CD8-positive, alpha-beta memory T cell (primary cell): ENCODE data around the gene FAM163B. TPM values are rescaled to one million over a fixed set of nuclear protein-coding genes. Genes with fewer than 3 reads are reported as not detected.

ENCODE experiments used
- CTCF ChIA-PET: fragments of 350-600 bp; sonication (Branson Sonifier 250); formaldehyde crosslinking; loops from one replicate; lab custom pipeline; 2021; ENCODE audit warnings: antibody characterized with exemption; lab: Charles Lee
- POLR2A ChIA-PET: fragments of 350-600 bp; sonication (Branson Sonifier 250); formaldehyde crosslinking; loops from one replicate; lab custom pipeline; 2021; ENCODE audit warnings: antibody characterized with exemption; lab: Charles Lee
- DNase-seq, 5 donors: peaks; one replicate each; pipeline versions ENCODE4 v3.0.0 to v3.0.0-alpha.2; 2020 to 2022; ENCODE audit warnings: mixed read lengths in 1 of 5
- H3K27ac ChIP-seq: one replicate; pipeline ENCODE4 v1.7.0; 2013; ENCODE audit warnings: low read depth, mild to moderate bottlenecking, low read length, moderate library complexity
- H3K27me3 ChIP-seq: 2 replicates; pipeline ENCODE4 v1.7.0; 2013; ENCODE audit warnings: low read length, mild to moderate bottlenecking; ENCODE audit not compliant: insufficient read depth, poor library complexity, severe bottlenecking
- H3K36me3 ChIP-seq: 2 replicates; pipeline ENCODE4 v1.7.0; 2013; ENCODE audit warnings: mild to moderate bottlenecking, low read length, moderate library complexity; ENCODE audit not compliant: insufficient read depth
- H3K4me1 ChIP-seq: 2 replicates; pipeline ENCODE4 v1.7.0; 2013; ENCODE audit warnings: mild to moderate bottlenecking, low read length, moderate library complexity; ENCODE audit not compliant: insufficient read depth
- H3K4me3 ChIP-seq: 2 replicates; pipeline ENCODE4 v1.7.0; 2013; ENCODE audit warnings: mild to moderate bottlenecking, low read length
- H3K9me3 ChIP-seq: 2 replicates; pipeline ENCODE4 v1.7.0; 2013; ENCODE audit warnings: mild to moderate bottlenecking, low read length
- H3K27ac Mint-ChIP-seq, 8 donors: one replicate each; pipeline ENCODE4 v1.8.0; 2020 to 2021; ENCODE audit warnings: mixed read lengths in 8 of 8, mild to moderate bottlenecking in 6 of 8, inconsistent platforms in 3 of 8, moderate library complexity in 3 of 8
- H3K27me3 Mint-ChIP-seq, 2 donors: one replicate each; pipeline ENCODE4 v1.8.0; 2020 to 2021; ENCODE audit warnings: mixed read lengths in 2 of 2, mild to moderate bottlenecking in 1 of 2, moderate library complexity in 1 of 2
- H3K36me3 Mint-ChIP-seq, 3 donors: one replicate each; pipeline ENCODE4 v1.8.0; 2020 to 2021; ENCODE audit warnings: mixed read lengths in 3 of 3, inconsistent platforms in 1 of 3, mild to moderate bottlenecking in 1 of 3
- H3K4me1 Mint-ChIP-seq, 3 donors: one replicate each; pipeline ENCODE4 v1.8.0; 2020 to 2021; ENCODE audit warnings: mixed read lengths in 3 of 3, inconsistent platforms in 1 of 3, mild to moderate bottlenecking in 1 of 3
- H3K4me3 Mint-ChIP-seq, 7 donors: one replicate each; pipeline ENCODE4 v1.8.0; 2020 to 2021; ENCODE audit warnings: mixed read lengths in 7 of 7, mild to moderate bottlenecking in 6 of 7, moderate library complexity in 4 of 7, inconsistent platforms in 2 of 7
- H3K9me3 Mint-ChIP-seq, 5 donors: one replicate each; pipeline ENCODE4 v1.8.0; 2020 to 2022; ENCODE audit warnings: mixed read lengths in 5 of 5, mild to moderate bottlenecking in 3 of 5, moderate library complexity in 2 of 5, inconsistent platforms in 1 of 5
- polyA plus RNA-seq: library from polyadenylated mRNA; unstranded; fragments of 300-500 nt; fragmentation: Illumina TruSeq; gene quantifications from one replicate; pipeline ENCODE4 v1.2.3, GENCODE V29; 2021
- total RNA-seq, 2 experiments: library from RNA; stranded (reverse); gene quantifications; one replicate each; pipeline ENCODE4 v1.2.3, GENCODE V29; 2021

FAM163B gene
- total and polyA plus RNA-seq, 3 experiments from 2014 or later: not detected

DNA sequence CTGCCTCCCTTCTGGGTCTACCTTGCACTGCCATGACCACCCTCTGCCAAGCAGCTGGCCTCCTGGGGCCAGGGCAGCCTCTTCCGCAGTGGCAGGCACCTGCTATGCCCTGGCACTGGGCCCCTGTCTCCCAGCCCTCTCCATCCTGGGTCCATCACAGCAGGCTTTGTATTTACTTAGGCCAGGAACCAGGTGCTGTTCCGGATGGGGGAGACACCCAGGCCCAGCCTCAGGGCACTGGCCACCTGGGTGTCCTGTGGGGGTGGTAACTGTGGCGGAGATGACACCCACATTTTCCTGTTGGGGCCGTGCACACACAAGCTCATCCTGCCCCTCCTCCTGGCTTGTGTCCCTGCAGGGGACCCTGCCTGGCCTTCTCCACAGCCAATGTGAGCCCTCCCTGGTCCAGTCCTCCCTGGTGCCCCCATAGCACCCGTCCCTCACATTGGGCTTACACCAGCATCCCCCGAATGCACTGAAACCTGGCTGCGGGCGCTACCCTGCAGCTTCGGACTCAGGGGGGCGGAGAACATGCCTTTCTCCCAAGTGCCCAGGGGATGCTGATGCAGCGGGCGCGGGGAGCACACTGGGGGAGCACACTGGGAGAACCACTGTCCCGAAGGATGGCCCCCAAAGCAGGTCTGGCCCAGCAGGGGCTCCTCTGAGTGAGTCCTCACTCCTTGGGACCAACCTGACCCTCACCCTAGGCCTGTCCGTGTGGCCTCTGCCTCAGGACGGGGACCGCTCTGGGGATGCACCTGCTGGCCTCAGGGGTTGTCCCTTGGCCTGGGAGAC lies 17.9 kb downstream of the FAM163B start:
- H3K36me3 Mint-ChIP-seq: no peaks in the 10 kb centered on the region
- no peak overlapping the region for H3K27ac Mint-ChIP-seq
- Histone ChIP-seq H3K4me1 (no peaks in the 10 kb centered on the region), H3K27me3 (no peaks in the 10 kb centered on the region), H3K27ac (no peak overlapping the region), H3K9me3 (no peaks in the 10 kb centered on the region), H3K4me3 (no peak overlapping the region), H3K36me3 (no peaks in the 10 kb centered on the region)
- CTCF ChIA-PET: no interaction called here
- POLR2A ChIA-PET: no interaction called here
- H3K27me3 Mint-ChIP-seq: peaks cover 10 to 12% of the 10 kb centered on the region in 2 donors
- no peak overlapping the region for H3K4me3 Mint-ChIP-seq
- H3K9me3 Mint-ChIP-seq: peaks cover 0 to 4% (median 2%) of the 10 kb centered on the region in 5 donors
- no peaks in the 10 kb centered on the region for H3K4me1 Mint-ChIP-seq
- no peak for DNase-seq

DNA sequence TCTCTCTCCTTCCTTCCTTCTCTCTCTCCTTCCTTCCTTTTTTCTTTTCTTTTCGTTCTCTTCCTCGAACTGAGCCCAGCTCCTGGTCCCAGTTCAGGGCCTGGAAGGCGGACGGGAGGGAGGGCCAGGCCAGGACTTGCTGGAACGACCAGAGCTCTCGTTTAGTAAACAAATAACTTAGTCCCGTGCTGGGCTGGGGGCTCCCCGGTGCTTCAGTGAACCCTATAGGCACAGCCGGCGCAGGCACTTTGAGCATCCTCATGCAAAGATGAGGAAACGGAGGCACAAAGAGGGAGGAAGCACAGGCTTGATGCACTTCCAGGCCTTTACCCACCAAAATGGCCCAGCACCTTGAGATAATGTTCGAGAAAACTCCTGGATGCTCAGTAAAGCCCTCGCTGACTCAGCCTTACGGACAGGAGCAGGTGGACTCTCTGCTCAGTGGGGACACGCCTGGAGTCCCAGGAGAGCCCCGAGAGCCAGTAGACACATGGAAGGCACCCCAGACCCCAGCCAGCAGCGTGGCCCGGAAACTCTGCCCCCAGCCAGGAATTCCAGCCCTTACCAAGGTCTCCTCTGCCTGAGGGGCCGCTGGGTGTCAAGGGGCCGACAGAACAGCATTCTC lies 18.8 kb downstream of the FAM163B start:
- Histone ChIP-seq H3K4me1 (peaks cover under 1% of the 10 kb centered on the region), H3K36me3 (no peaks in the 10 kb centered on the region), H3K27me3 (no peaks in the 10 kb centered on the region), H3K4me3 (no peak overlapping the region), H3K9me3 (no peaks in the 10 kb centered on the region), H3K27ac (no peak overlapping the region)
- Mint-ChIP-seq H3K36me3 (no peaks in the 10 kb centered on the region), H3K27ac (no peak overlapping the region), H3K27me3 (peaks cover 5 to 19% of the 10 kb centered on the region in 2 donors), H3K9me3 (no peaks in the 10 kb centered on the region), H3K4me1 (no peaks in the 10 kb centered on the region), H3K4me3 (no peak overlapping the region)
- ChIA-PET POLR2A (no interaction called here), CTCF (interaction anchor here (1.2 kb wide), 1 partner anchor 10 kb away, joined by 4 read pairs; no protein-coding TSS in a partner anchor)
- no peak for DNase-seq

DNA sequence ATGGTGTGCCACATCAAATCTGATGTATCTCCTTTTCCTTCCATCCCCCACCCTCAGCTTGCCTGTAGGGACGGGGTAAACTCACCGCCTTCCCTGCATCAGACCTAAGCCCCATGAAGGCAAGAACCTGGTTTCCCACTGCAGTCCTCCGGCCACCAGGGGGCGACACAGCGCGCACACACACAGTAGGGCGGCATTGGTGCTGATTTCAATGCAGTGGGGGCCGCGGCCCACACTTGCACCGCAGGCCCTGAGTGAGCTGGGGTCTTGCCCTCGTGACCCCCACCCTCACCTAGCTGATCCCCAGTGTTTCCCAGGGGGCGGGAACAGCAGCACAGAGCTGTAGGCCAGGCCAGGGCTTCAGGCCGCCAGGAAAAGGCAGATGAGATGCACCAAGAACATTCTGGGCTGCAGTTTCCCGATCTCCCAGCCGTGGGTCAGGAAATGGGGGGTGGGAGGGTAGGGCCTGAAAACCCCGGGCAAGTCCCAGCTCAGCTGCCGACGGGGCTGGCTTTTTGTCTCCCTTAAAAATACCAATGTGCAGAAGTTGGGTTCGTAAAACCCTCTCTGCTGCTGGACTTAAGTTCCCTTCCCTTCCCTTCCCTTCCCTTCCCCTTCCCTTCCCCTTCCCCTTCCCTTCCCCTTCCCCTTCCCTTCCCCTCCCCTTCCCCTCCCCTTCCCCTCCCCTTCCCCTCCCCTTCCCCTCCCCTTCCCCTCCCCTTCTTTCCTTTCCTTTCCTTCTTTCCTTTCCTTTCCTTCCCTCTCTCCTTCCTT lies 19.5 kb downstream of the FAM163B start:
- DNase-seq: peak in 4 of 5 donors; percentile 14 to 29 (median 18)
- H3K27ac Mint-ChIP-seq: no peak overlapping the region
- H3K9me3 ChIP-seq: no peaks in the 10 kb centered on the region
- peaks cover 1% of the 10 kb centered on the region for H3K27me3 ChIP-seq
- peaks cover 7% of the 10 kb centered on the region for H3K4me1 ChIP-seq
- no peaks in the 10 kb centered on the region for H3K36me3 ChIP-seq
- H3K27ac ChIP-seq: no peak overlapping the region
- no peaks in the 10 kb centered on the region for H3K9me3 Mint-ChIP-seq
- no peak overlapping the region for H3K4me3 Mint-ChIP-seq
- H3K4me3 ChIP-seq: no peak overlapping the region
- ChIA-PET CTCF (interaction anchor here (0.7 to 1.5 kb wide), 3 partner anchors 11 to 193 kb away, joined by 3 to 4 read pairs (median 3); no protein-coding TSS in a partner anchor), POLR2A (no interaction called here)
- H3K27me3 Mint-ChIP-seq: peaks cover 6 to 26% of the 10 kb centered on the region in 2 donors
- H3K4me1 Mint-ChIP-seq: no peaks in the 10 kb centered on the region
- no peaks in the 10 kb centered on the region for H3K36me3 Mint-ChIP-seq

DNA sequence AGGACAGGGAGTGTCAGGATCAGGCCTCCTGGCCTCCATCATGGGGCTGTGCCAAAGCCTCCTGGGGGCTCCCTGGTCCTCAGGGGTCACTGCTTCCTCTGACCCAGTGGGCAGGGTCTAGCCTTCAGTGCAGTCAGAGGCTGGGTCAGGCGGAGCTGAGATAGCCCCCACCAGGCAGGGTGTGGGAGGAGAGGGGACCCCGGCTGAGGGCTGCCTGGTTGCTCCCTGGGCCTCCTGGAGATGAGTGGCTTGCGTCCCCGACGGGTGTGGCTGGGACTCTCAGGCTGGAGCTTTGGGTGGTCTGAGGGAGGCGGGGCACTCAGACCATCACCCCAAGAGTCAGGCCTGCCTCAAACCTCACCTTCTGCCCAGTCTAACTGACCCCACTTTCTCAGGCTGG lies 21.7 kb downstream of the FAM163B start:
- H3K27ac Mint-ChIP-seq: no peak overlapping the region
- H3K36me3 Mint-ChIP-seq: no peaks in the 10 kb centered on the region
- H3K9me3 Mint-ChIP-seq: no peaks in the 10 kb centered on the region
- POLR2A ChIA-PET: no interaction called here
- H3K4me1 Mint-ChIP-seq: no peaks in the 10 kb centered on the region
- H3K27me3 Mint-ChIP-seq: peaks cover 3 to 31% of the 10 kb centered on the region in 2 donors
- no peaks in the 10 kb centered on the region for H3K9me3 ChIP-seq
- H3K27me3 ChIP-seq: peaks cover 16% of the 10 kb centered on the region
- H3K4me3 ChIP-seq: no peak overlapping the region
- no peaks in the 10 kb centered on the region for H3K36me3 ChIP-seq
- DNase-seq: no peak
- CTCF ChIA-PET: no interaction called here
- H3K4me1 ChIP-seq: peaks cover 7% of the 10 kb centered on the region
- no peak overlapping the region for H3K27ac ChIP-seq
- no peak overlapping the region for H3K4me3 Mint-ChIP-seq

DNA sequence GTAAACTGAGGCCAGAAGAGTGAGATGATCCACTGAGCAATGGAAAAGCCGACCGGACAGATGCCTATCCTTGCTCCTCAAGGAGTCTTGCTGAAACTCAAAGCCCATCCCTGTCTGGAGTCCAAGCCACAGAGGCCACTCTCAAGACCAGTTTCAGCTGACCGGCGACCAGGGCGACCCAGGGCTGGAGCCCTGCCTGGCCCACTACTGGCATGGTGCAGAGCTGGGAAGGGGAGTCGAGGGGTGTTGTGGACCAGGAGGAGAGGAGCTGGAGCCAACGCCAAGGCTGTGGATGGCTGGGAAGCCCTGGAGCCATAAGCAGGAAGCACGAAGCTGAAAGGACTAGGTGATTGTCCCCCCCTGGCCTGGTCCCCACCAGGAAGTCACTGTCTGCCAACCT lies 22.1 kb downstream of the FAM163B start:
- CTCF ChIA-PET: no interaction called here
- Histone ChIP-seq H3K27me3 (peaks cover 16% of the 10 kb centered on the region), H3K4me1 (peaks cover 7% of the 10 kb centered on the region), H3K27ac (no peak overlapping the region), H3K4me3 (no peak overlapping the region), H3K36me3 (no peaks in the 10 kb centered on the region), H3K9me3 (no peaks in the 10 kb centered on the region)
- Mint-ChIP-seq H3K4me1 (no peaks in the 10 kb centered on the region), H3K4me3 (no peak overlapping the region), H3K27me3 (peaks cover 6 to 35% of the 10 kb centered on the region in 2 donors), H3K36me3 (no peaks in the 10 kb centered on the region), H3K27ac (no peak overlapping the region), H3K9me3 (no peaks in the 10 kb centered on the region)
- DNase-seq: no peak
- POLR2A ChIA-PET: no interaction called here

DNA sequence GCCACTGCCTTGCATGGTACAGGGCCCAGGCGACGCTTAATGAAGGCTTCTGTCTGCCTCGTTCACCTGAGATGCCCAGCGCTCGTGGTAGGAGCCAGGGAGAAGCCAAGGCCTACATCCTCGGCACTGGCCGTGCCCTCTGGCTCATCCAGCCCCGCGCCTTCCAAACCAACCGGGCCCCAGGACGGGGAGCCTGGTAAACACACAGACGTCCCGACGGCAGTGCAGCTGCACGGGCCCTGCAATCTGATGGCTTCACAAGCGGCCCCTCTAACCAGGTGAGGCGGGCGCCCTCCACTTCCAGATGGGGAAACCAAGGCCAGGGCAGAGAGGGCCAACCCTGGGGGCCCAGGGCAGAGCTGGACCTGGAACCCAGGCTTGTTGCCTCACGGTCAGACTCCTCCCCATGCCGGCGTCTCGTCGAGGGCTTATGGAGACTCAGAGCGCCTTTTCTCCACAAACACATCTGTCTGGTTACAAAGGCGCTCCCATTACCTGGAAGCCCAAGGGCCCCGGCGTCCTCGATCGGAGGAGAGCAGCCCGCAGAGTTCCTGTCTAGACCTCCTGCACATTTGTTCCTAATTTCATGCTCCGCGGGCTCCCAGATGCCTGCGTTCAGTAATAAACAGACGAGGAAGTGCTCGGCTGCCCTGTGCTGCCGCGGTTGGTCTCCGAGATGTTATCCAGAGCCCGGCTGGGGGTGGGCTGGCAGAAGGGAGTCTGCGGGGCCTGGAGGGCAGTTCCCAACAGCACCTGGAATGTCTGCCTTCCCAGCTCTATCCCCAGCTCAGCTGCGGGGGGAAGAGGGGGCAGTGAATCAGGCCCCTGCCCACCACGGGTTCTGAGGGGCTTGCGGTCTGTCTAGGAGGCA lies 23.5 kb downstream of the FAM163B start:
- CTCF ChIA-PET: interaction anchor here (0.9 kb wide), 1 partner anchor 157 kb away, joined by 3 read pairs; no protein-coding TSS in a partner anchor
- DNase-seq: no peak
- POLR2A ChIA-PET: no interaction called here

DNA sequence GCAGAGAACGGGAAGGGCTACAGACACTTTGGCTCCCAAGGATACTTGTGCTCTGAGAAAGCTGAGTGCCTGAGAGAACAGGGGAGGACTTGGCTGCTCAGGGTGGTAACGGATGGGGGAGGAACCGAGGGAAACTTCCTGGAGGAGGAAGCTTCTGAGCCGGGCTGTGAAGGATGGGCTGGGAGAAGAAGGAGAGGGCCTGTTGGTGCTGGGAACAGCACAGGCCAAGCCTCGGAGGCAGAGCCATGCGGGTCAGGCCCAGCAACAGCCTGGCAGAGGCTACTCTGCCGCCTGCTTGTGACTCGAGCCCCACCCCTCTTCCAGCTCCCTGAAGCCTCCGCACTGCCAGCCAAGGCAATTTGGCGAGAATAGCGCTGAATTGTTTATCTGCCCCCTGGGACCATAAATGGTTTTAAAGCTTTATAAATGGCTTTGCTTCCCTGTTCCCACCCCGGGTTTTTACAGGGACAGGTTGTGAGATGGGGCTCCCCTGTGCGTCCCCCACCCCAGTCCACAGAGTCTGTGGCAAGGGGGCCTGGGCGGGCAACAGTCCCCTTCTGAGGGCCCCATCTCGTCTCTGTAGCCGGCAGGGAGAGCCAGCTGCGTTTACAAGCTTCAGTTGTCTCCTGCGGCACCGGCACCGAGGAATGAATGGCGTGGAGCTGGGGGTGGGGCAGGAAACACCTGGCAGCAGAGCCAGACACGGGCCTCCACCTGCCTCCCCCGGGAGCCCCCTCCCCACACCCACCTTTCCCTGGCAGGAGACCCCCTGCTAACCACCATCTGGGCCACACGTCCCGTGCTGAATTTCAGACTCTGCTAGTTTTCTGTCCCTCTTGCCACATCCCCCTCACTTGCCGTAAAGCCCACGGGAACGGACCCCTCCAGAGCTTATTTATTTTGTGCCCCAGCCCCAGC lies 24.4 kb downstream of the FAM163B start:
- DNase-seq: no peak
- Mint-ChIP-seq H3K27me3 (peaks cover 13 to 56% of the 10 kb centered on the region in 2 donors), H3K36me3 (no peaks in the 10 kb centered on the region), H3K4me3 (no peak overlapping the region), H3K4me1 (no peaks in the 10 kb centered on the region), H3K27ac (peak overlapping the region in 1 of 8 donors; percentile 90), H3K9me3 (no peaks in the 10 kb centered on the region)
- Histone ChIP-seq H3K4me1 (peaks cover 7% of the 10 kb centered on the region), H3K27me3 (peaks cover 16% of the 10 kb centered on the region), H3K27ac (no peak overlapping the region), H3K4me3 (no peak overlapping the region), H3K36me3 (no peaks in the 10 kb centered on the region), H3K9me3 (no peaks in the 10 kb centered on the region)
- ChIA-PET CTCF (interaction anchor here (0.9 kb wide), 1 partner anchor 158 kb away, joined by 3 read pairs; no protein-coding TSS in a partner anchor), POLR2A (no interaction called here)

More for the DNA sequence above, 23.5 kb downstream of the FAM163B start:
- Histone ChIP-seq H3K27ac (no peak overlapping the region), H3K9me3 (no peaks in the 10 kb centered on the region), H3K4me1 (peaks cover 7% of the 10 kb centered on the region), H3K4me3 (no peak overlapping the region), H3K27me3 (peaks cover 16% of the 10 kb centered on the region), H3K36me3 (no peaks in the 10 kb centered on the region)
- Mint-ChIP-seq H3K27ac (peak overlapping the region in 1 of 8 donors; percentile 90), H3K4me3 (no peak overlapping the region), H3K4me1 (no peaks in the 10 kb centered on the region), H3K36me3 (no peaks in the 10 kb centered on the region), H3K27me3 (peaks cover 13 to 47% of the 10 kb centered on the region in 2 donors), H3K9me3 (no peaks in the 10 kb centered on the region)
